ENCODE data around the gene CRISPLD2.
"Not testable (repeated sequence)": the region's sequence is repeated elsewhere in the genome, so short reads cannot be mapped to it uniquely, and the experiment has no call there.

CRISPLD2 gene

DNA sequence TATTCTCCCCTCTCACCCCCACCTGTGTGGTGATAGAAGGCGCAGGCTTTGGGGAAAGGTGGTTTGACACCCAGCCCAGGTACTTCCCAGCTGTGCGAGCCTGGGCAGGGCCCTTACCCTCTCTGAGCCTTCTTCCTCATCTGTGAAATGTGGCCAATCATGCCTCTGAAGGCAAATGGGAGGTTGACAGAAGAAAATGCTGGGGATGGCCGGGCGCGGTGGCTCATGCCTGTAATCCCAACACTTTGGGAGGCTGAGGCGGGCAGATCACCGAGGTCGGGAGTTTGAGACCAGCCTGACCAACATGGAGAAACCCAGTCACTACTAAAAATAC lies 43.7 kb downstream of the CRISPLD2 start:
- DNase-seq: no peak

GRCh38 chr16:84864326-84864955 lies 44.7 kb downstream of the CRISPLD2 start:
- DNase-seq: no peak

- no peak for DNase-seq
Observed at GRCh38 chr16:84867696-84868095, 47.9 kb downstream of the CRISPLD2 start.

- no peak for DNase-seq
Observed at GRCh38 chr16:84868328-84868727, 48.5 kb downstream of the CRISPLD2 start.

DNA sequence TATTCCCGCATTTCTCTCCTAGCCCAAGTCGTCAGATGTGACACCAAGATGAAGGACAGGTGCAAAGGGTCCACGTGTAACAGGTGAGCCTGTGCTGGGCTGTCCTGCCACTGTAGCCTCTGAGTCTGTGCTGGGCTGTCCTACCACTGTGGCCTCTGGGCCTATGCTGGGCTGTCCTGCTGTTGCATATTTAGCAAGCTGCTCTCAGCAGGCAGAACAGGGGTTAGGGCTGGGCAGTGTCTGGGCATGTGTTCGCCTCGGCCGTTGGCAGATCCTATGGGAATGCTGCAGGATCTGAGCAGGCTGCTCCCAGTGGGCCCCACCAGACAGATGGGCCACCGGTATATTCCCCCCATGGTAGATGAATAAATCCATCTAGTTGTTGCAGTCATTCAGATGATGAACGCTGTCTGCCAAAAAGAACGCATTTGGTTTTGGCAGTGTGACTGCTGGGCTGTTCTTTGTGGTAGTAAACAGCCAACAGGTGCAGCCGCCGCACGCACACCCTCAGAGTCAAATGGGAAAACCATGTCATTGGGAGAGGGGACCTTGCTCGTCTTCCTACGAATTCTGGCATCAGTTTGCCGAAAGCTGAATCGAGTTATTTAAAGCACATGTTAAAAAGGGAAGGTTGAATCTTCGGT lies 49.2 kb downstream of the CRISPLD2 start:
- no peak for DNase-seq

- no peak for DNase-seq
Observed at GRCh38 chr16:84869473-84869845, 49.7 kb downstream of the CRISPLD2 start.

GRCh38 chr16:84872971-84873370 lies 53.2 kb downstream of the CRISPLD2 start:
- DNase-seq: not testable (repeated sequence)

DNA sequence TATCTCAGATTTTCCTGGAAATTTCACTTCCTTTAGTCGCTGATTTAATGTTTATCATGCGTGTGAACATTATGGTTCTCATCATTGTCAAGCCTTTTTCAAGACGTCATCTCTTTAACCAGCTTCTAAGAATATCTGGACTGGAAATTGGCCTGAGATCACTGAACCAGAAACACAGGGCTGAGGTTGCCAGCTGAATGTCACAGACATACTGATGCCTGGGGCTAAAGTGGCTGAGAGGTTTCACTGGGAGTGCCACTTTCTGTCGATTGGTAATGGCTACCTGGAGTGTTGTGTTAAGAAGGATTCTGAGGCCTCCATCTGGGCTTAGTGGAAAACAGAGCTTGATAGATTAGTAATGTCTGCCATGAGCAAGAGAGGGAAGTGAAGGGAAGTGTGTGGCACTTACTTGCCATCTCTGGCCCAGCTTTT lies 54.2 kb downstream of the CRISPLD2 start:
- DNase-seq: no peak

GRCh38 chr16:84874553-84874952 lies 54.8 kb downstream of the CRISPLD2 start:
- DNase-seq: no peak

- no peak for DNase-seq
Observed at GRCh38 chr16:84874983-84875382, 55.2 kb downstream of the CRISPLD2 start.

DNA sequence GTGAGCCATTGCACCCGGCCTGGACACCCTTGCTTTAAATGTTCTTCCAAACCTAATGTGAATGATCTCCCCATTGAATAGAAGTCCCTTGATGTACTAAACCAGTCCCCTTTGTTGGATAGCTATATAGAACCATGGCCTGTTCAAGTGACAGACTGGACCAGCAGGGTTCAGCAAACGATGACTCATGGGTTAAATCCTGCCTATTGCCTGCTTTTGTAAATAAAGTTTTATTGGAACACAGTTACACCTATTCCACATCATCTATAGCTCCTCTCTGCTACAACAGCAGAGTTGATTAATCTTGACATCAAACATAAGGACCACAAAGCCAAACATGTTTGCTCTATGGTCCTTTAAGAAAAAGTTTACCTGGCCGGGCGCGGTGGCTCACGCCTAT lies 56.1 kb downstream of the CRISPLD2 start:
- DNase-seq: no peak

GRCh38 chr16:84876873-84877606 lies 57.3 kb downstream of the CRISPLD2 start:
- DNase-seq: no peak

- no peak for DNase-seq
Observed at GRCh38 chr16:84878770-84879169, 59.0 kb downstream of the CRISPLD2 start.

DNA sequence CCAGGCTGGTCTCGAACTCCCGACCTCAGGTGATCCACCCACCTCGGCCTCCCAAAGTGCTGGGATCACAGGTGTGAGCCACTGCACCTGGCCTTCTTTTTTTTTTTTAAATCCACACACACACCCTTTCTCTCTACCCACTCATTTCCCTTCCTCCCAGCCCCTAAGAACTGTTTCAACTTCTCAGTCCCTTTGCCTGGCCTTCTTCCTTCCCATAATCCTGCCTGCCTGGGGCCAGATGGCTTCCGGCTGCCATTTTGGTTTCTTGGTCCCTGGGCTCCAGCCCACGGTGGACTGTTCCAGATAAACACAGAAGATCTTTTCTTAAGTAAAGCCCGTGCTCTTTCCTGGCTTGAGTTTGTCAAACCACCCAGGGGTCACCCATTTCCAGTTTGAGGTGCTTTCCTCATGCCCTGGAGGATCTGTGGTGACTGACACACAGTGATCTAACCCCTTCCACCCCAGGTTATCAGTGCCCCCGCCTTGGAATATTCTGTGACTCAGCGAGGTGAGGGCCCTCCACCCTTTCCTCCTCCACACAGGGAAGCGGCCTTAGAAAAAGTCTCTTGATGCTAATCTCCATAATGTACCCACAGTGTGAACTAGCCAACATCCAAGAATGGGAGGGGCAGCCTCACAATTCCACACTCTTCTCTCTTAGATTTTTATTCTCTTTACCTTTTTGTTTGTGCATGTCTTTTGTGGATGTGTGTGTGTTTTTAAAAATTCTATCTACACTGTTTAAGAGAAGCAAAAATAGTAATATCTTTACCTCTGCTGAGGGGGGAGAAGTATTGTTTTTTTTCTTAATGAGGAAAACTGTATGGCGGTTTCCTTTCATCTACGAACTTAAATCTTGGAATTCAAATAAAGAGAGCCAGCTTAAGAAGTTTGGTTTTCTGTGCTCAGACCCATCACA lies 60.0 kb downstream of the CRISPLD2 start:
- no peak for DNase-seq

DNA sequence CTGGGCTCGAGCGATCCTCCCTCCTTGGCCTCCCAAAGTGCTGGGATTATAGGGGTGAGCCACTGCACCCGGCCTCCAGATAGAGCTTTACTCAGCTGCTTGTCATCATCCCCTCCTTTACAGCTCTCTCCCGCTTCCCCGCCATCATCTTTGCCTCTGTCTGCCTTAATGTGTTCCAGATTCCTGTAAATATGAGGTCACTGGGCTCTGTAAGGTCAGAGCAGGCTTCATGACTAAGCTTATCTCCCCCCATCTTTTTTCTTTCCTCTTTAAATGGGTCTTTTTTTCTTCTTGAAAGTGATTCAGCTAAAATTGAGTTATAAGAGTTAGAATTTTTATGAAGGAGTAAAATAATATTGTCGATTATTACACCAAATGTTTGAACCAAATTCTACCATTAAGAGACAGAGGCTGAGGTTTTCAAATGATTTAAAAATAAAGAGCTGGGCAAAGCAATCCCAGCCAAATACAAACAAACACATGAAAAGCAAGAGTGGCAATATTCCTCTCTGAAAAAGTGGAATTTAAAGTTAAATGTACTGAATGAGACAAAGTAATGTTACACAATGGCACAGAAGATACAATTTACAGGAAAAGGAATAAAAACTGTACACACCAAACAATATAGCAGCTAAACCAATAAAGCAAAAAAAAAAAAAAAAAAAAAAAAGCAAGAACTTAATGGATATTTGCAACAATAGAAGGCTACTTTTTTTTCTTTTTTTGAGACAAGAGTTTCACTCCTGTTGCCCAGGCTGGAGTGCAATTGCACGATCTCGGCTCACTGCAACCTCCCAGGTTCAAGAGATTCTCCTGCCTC lies 62.1 kb downstream of the CRISPLD2 start:
- no peak for DNase-seq

GRCh38 chr16:84883301-84883700 lies 63.5 kb downstream of the CRISPLD2 start:
- no peak for DNase-seq

- DNase-seq: no peak
Observed at GRCh38 chr16:84884246-84884595, 64.4 kb downstream of the CRISPLD2 start.

- DNase-seq: no peak
Observed at GRCh38 chr16:84884596-84885341, 65.0 kb downstream of the CRISPLD2 start.

GRCh38 chr16:84885342-84885910 lies 65.6 kb downstream of the CRISPLD2 start:
- DNase-seq: no peak

- no peak for DNase-seq
Observed at GRCh38 chr16:84886497-84887090, 66.8 kb downstream of the CRISPLD2 start.

GRCh38 chr16:84887207-84887606 lies 67.4 kb downstream of the CRISPLD2 start:
- DNase-seq: no peak
